KMS-11 (cell line): ENCODE data around the gene ADAMTS12.

Source experiments
- H2AFZ ChIP-seq: fragments of 200-600 bp; sonication (generic); 2 replicates; pipeline ENCODE4 v1.6.1; 2016; ENCODE audit warnings: antibody characterized with exemption, mixed run types, low read depth
- H3K27ac ChIP-seq: fragments of 200-600 bp; sonication (generic); 2 replicates; pipeline ENCODE4 v1.6.1; 2016; ENCODE audit warnings: mild to moderate bottlenecking, mixed run types
- H3K27me3 ChIP-seq: fragments of 200-600 bp; sonication (generic); 2 replicates; pipeline ENCODE4 v1.6.1; 2017; ENCODE audit warnings: mild to moderate bottlenecking, low read depth, mixed run types, moderate library complexity; ENCODE audit not compliant: insufficient read depth
- H3K36me3 ChIP-seq: fragments of 200-600 bp; sonication (generic); 2 replicates; pipeline ENCODE4 v1.6.1; 2017; ENCODE audit warnings: mild to moderate bottlenecking, mixed run types; ENCODE audit not compliant: insufficient read depth
- H3K4me1 ChIP-seq: fragments of 200-600 bp; sonication (generic); 2 replicates; pipeline ENCODE4 v1.6.1; 2016; ENCODE audit warnings: mild to moderate bottlenecking, low read depth, mixed run types; ENCODE audit not compliant: poor library complexity, severe bottlenecking
- H3K4me2 ChIP-seq: fragments of 200-600 bp; sonication (generic); 2 replicates; pipeline ENCODE4 v1.7.0; 2016; ENCODE audit warnings: mild to moderate bottlenecking, mixed run types
- H3K4me3 ChIP-seq: fragments of 200-600 bp; sonication (generic); IDR thresholded peaks from 2 replicates; pipeline ENCODE4 v1.6.1; 2017; ENCODE audit warnings: low read depth, low read length, mixed read lengths; ENCODE audit not compliant: insufficient read depth
- H3K79me2 ChIP-seq: fragments of 200-600 bp; sonication (generic); 2 replicates; pipeline ENCODE4 v1.6.1; 2016; ENCODE audit warnings: low read depth, mixed run types; ENCODE audit not compliant: insufficient read depth
- H3K9ac ChIP-seq: fragments of 200-600 bp; sonication (generic); 2 replicates; pipeline ENCODE4 v1.6.1; 2016; ENCODE audit warnings: mild to moderate bottlenecking, mixed run types
- H4K20me1 ChIP-seq: fragments of 200-600 bp; sonication (generic); 2 replicates; pipeline ENCODE4 v1.6.1; 2016; ENCODE audit warnings: mild to moderate bottlenecking, mixed run types; ENCODE audit not compliant: insufficient read depth
- CTCF ChIP-seq: fragments of 200-600 bp; sonication (generic); conservative IDR thresholded peaks from 2 replicates; pipeline ENCODE4 v1.6.1; 2017; ENCODE audit warnings: low read depth, mild to moderate bottlenecking, antibody characterized with exemption, low read length, moderate library complexity, mixed read lengths

Gene ADAMTS12

GRCh38 chr5:33735072-33735471 is 156.7 kb downstream of the ADAMTS12 start:
- Histone ChIP-seq H3K4me1 (no peaks in the 10 kb centered on the region), H3K27ac (no peak overlapping the region), H3K4me2 (no peak overlapping the region), H3K27me3 (no peaks in the 10 kb centered on the region), H3K36me3 (no peaks in the 10 kb centered on the region), H4K20me1 (no peaks in the 10 kb centered on the region), H3K79me2 (no peaks in the 10 kb centered on the region), H3K9ac (no peak overlapping the region), H2AFZ (no peak overlapping the region), H3K4me3 (no peak overlapping the region)
- no peak for TF ChIP-seq CTCF

GRCh38 chr5:33734537-33734936 is 157.3 kb downstream of the ADAMTS12 start:
- no peak overlapping the region for H2AFZ ChIP-seq
- no peaks in the 10 kb centered on the region for H3K79me2 ChIP-seq

GRCh38 chr5:33733225-33733624 is 158.6 kb downstream of the ADAMTS12 start:
- Histone ChIP-seq H3K27me3 (no peaks in the 10 kb centered on the region), H3K4me3 (no peak overlapping the region), H3K36me3 (no peaks in the 10 kb centered on the region), H3K4me2 (no peak overlapping the region), H3K4me1 (no peaks in the 10 kb centered on the region), H2AFZ (no peak overlapping the region), H4K20me1 (no peaks in the 10 kb centered on the region), H3K79me2 (no peaks in the 10 kb centered on the region), H3K9ac (no peak overlapping the region), H3K27ac (no peak overlapping the region)
- TF ChIP-seq CTCF = no peak

More at GRCh38 chr5:33734537-33734936, 157.3 kb downstream of the ADAMTS12 start:
- Histone ChIP-seq H3K4me3 (no peak overlapping the region), H3K27me3 (no peaks in the 10 kb centered on the region), H3K9ac (no peak overlapping the region), H3K4me1 (no peaks in the 10 kb centered on the region), H3K4me2 (no peak overlapping the region), H3K36me3 (no peaks in the 10 kb centered on the region), H4K20me1 (no peaks in the 10 kb centered on the region), H3K27ac (no peak overlapping the region)
- TF ChIP-seq CTCF = no peak

GRCh38 chr5:33726422-33727165 is 165.2 kb downstream of the ADAMTS12 start:
- H2AFZ ChIP-seq = no peak overlapping the region
- no peaks in the 10 kb centered on the region for H3K27me3 ChIP-seq

More at GRCh38 chr5:33726422-33727165, 165.2 kb downstream of the ADAMTS12 start:
- H3K27ac ChIP-seq = no peak overlapping the region
- H3K4me3 ChIP-seq = no peak overlapping the region
- no peaks in the 10 kb centered on the region for H4K20me1 ChIP-seq
- no peak overlapping the region for H3K4me2 ChIP-seq
- no peaks in the 10 kb centered on the region for H3K79me2 ChIP-seq
- H3K4me1 ChIP-seq = no peaks in the 10 kb centered on the region
- no peaks in the 10 kb centered on the region for H3K36me3 ChIP-seq
- H3K9ac ChIP-seq = no peak overlapping the region
- TF ChIP-seq CTCF = no peak
